HAP-1 (cell line): ENCODE measurements around the gene FAHD1.

ENCODE experiments used
- DNase-seq, 2 experiments: peaks; one replicate each; pipeline ENCODE4 v3.0.0-alpha.2; 2016 to 2020; ENCODE audit warnings: low spot score in 2 of 2
- H3K27me3 ChIP-seq: fragments of 250-450 bp; sonication (Bioruptor Pico); 2 replicates; pipeline ENCODE4 v1.5.1; 2020; ENCODE audit warnings: low read depth, mild to moderate bottlenecking, moderate library complexity
- H3K36me3 ChIP-seq: fragments of 250-450 bp; sonication (Bioruptor Pico); replicated peaks from 2 replicates; pipeline ENCODE4 v1.5.1; 2020; ENCODE audit warnings: mild to moderate bottlenecking
- H3K4me1 ChIP-seq: fragments of 250-450 bp; sonication (Bioruptor Pico); 2 replicates; pipeline ENCODE4 v1.5.1; 2020; ENCODE audit warnings: mild to moderate bottlenecking
- H3K4me3 ChIP-seq: fragments of 250-450 bp; sonication (Bioruptor Pico); 2 replicates; pipeline ENCODE4 v1.5.1; 2020; ENCODE audit warnings: mild to moderate bottlenecking, moderate library complexity
- H3K9me3 ChIP-seq: fragments of 250-450 bp; sonication (Bioruptor Pico); 2 replicates; pipeline ENCODE4 v1.5.1; 2020; ENCODE audit warnings: mild to moderate bottlenecking, moderate library complexity
- in situ Hi-C: fragments of 300-500 bp; cut with MboI; formaldehyde crosslinking; loops from 3 replicates; pipeline ENCODE4 v1.14.3; 2020; ENCODE audit warnings: low sequenced_read_pairs, inconsistent platforms, mixed read lengths

FAHD1 gene

GRCh38 chr16:1828645-1829410 lies 1.8 kb downstream of the FAHD1 start:
- in situ Hi-C loops: no loop called here
- peak overlapping the region; percentile 88; the same call in 1 of the 2 replicates for H3K4me3 ChIP-seq
- no peaks in the 10 kb centered on the region for H3K27me3 ChIP-seq
- H3K9me3 ChIP-seq: no peaks in the 10 kb centered on the region
- DNase-seq: no peak
- H3K4me1 ChIP-seq: peaks cover 5% of the 10 kb centered on the region
- no peaks in the 10 kb centered on the region; the same call in 1 of the 2 replicates for H3K36me3 ChIP-seq

- H3K4me1 ChIP-seq: peaks cover 5% of the 10 kb centered on the region
- H3K27me3 ChIP-seq: no peaks in the 10 kb centered on the region
- H3K4me3 ChIP-seq: no peak overlapping the region
- in situ Hi-C loops: no loop called here
- DNase-seq: no peak
- H3K9me3 ChIP-seq: no peaks in the 10 kb centered on the region
- H3K36me3 ChIP-seq: no peaks in the 10 kb centered on the region; the same call in 1 of the 2 replicates
Observed at GRCh38 chr16:1830213-1830612, 3.2 kb downstream of the FAHD1 start.

- H3K9me3 ChIP-seq: no peaks in the 10 kb centered on the region
- H3K27me3 ChIP-seq: no peaks in the 10 kb centered on the region
- in situ Hi-C loops: no loop called here
- no peak for DNase-seq
- H3K4me1 ChIP-seq: peaks cover 5% of the 10 kb centered on the region
- no peak overlapping the region for H3K4me3 ChIP-seq
- H3K36me3 ChIP-seq: no peaks in the 10 kb centered on the region; the same call in 1 of the 2 replicates
Observed at GRCh38 chr16:1831186-1832075, 4.4 kb downstream of the FAHD1 start.

GRCh38 chr16:1832838-1833454 lies 5.9 kb downstream of the FAHD1 start:
- no peaks in the 10 kb centered on the region for H3K27me3 ChIP-seq
- in situ Hi-C loops: no loop called here
- H3K4me3 ChIP-seq: no peak overlapping the region
- H3K9me3 ChIP-seq: no peaks in the 10 kb centered on the region
- DNase-seq: no peak
- H3K4me1 ChIP-seq: peaks cover 5% of the 10 kb centered on the region
- no peaks in the 10 kb centered on the region; the same call in 1 of the 2 replicates for H3K36me3 ChIP-seq

- Histone ChIP-seq H3K27me3 (no peaks in the 10 kb centered on the region), H3K9me3 (no peaks in the 10 kb centered on the region), H3K4me3 (no peak overlapping the region), H3K4me1 (no peaks in the 10 kb centered on the region), H3K36me3 (no peaks in the 10 kb centered on the region; the same call in 1 of the 2 replicates)
- no peak for DNase-seq
- in situ Hi-C loops: no loop called here
Observed at GRCh38 chr16:1834096-1834495, 7.1 kb downstream of the FAHD1 start.

GRCh38 chr16:1839554-1839953 lies 12.5 kb downstream of the FAHD1 start:
- H3K4me3 ChIP-seq: no peak overlapping the region
- no peaks in the 10 kb centered on the region for H3K27me3 ChIP-seq
- DNase-seq: no peak
- H3K36me3 ChIP-seq: no peaks in the 10 kb centered on the region
- no peaks in the 10 kb centered on the region for H3K9me3 ChIP-seq
- in situ Hi-C loops: no loop called here
- no peaks in the 10 kb centered on the region for H3K4me1 ChIP-seq

GRCh38 chr16:1845985-1846384 lies 19.0 kb downstream of the FAHD1 start:
- Histone ChIP-seq H3K27me3 (peaks cover 7% of the 10 kb centered on the region; the same call in 1 of the 2 replicates), H3K9me3 (no peaks in the 10 kb centered on the region), H3K4me3 (no peak overlapping the region), H3K4me1 (no peaks in the 10 kb centered on the region), H3K36me3 (no peaks in the 10 kb centered on the region)
- in situ Hi-C loops: no loop called here
- DNase-seq: no peak

- Histone ChIP-seq H3K4me1 (no peaks in the 10 kb centered on the region), H3K36me3 (no peaks in the 10 kb centered on the region), H3K27me3 (peaks cover 7% of the 10 kb centered on the region), H3K4me3 (no peak overlapping the region), H3K9me3 (no peaks in the 10 kb centered on the region)
- in situ Hi-C loops: no loop called here
- DNase-seq: no peak
Observed at GRCh38 chr16:1846416-1846815, 19.4 kb downstream of the FAHD1 start.

- no peak overlapping the region for H3K4me3 ChIP-seq
- H3K9me3 ChIP-seq: no peaks in the 10 kb centered on the region
- peaks cover 21% of the 10 kb centered on the region for H3K27me3 ChIP-seq
- in situ Hi-C loops: no loop called here
- H3K36me3 ChIP-seq: no peaks in the 10 kb centered on the region
- no peaks in the 10 kb centered on the region for H3K4me1 ChIP-seq
- no peak for DNase-seq
Observed at GRCh38 chr16:1850981-1851380, 24.0 kb downstream of the FAHD1 start.

- Histone ChIP-seq H3K36me3 (no peaks in the 10 kb centered on the region), H3K27me3 (peaks cover 21% of the 10 kb centered on the region), H3K9me3 (no peaks in the 10 kb centered on the region), H3K4me3 (no peak overlapping the region), H3K4me1 (no peaks in the 10 kb centered on the region)
- no peak for DNase-seq
- in situ Hi-C loops: no loop called here
Observed at GRCh38 chr16:1851793-1852192, 24.8 kb downstream of the FAHD1 start.

- Histone ChIP-seq H3K36me3 (no peaks in the 10 kb centered on the region), H3K9me3 (no peaks in the 10 kb centered on the region), H3K4me3 (no peak overlapping the region), H3K4me1 (no peaks in the 10 kb centered on the region), H3K27me3 (peaks cover 58% of the 10 kb centered on the region)
- in situ Hi-C loops: loop anchor here (5.0 kb wide), 1 partner anchor 75 kb away; no protein-coding TSS in a partner anchor
- DNase-seq: no peak
Observed at GRCh38 chr16:1857433-1858097, 30.6 kb downstream of the FAHD1 start.

- Histone ChIP-seq H3K36me3 (no peaks in the 10 kb centered on the region), H3K27me3 (peaks cover 56% of the 10 kb centered on the region)
Observed at GRCh38 chr16:1858189-1858865, 31.3 kb downstream of the FAHD1 start.

GRCh38 chr16:1859650-1860049 lies 32.6 kb downstream of the FAHD1 start:
- Histone ChIP-seq H3K4me3 (no peak overlapping the region), H3K4me1 (no peaks in the 10 kb centered on the region), H3K27me3 (peaks cover 50% of the 10 kb centered on the region), H3K9me3 (no peaks in the 10 kb centered on the region), H3K36me3 (no peaks in the 10 kb centered on the region)
- in situ Hi-C loops: loop anchor here (5.0 kb wide), 1 partner anchor 73 kb away; no protein-coding TSS in a partner anchor
- peak in 1 of 2 experiments; percentile 21 for DNase-seq

More at GRCh38 chr16:1858189-1858865, 31.3 kb downstream of the FAHD1 start:
- Histone ChIP-seq H3K9me3 (no peaks in the 10 kb centered on the region), H3K4me1 (no peaks in the 10 kb centered on the region), H3K4me3 (no peak overlapping the region)
- DNase-seq: no peak
- in situ Hi-C loops: loop anchor here (5.0 kb wide), 1 partner anchor 74 kb away; no protein-coding TSS in a partner anchor
